Measurements from ENCODE around the gene HDAC4. TPM values are rescaled to one million over a fixed set of nuclear protein-coding genes. Genes with fewer than 3 reads are reported as not detected.

Gene HDAC4
- total RNA-seq, 2 experiments from 2014 or later: 25.2 to 65.1 TPM

DNA sequence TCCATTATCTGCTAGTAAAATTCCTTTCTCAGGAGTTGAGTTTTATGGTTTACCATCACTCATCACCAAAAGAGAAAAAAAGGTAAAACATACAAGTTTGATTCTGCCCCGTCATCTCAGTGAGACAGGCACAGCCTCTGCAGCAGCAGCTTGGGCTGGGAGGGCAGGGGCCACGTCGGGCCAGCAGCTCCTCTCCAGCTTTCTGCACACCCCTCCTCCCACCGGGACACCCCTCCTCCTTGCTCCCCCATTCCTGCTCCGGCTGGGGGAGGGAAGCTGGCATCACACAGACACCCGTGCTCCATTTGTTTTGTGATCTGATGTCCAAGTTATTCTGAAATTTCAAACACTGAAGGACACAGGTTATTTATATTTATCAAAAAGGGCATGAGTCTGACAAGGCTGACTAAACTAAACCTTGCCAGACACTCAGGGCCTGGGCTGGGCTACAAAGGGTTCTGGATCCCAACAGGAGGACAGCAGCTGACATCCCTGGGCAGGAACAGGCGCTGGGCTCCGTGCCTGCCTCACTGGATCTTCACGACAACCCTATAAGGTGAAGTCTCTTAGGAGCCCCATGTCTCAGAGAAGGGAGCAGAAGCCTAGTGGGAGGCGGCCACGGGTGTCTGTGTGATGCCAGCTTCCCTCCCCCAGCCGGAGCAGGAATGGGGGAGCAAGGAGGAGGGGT lies 71.4 kb downstream of the HDAC4 start:
- Mint-ChIP-seq H3K36me3 (peaks cover 8% of the 10 kb centered on the region), H3K4me1 (peaks cover 55% of the 10 kb centered on the region), H3K9me3 (ENCODE audit: low read depth) (no peaks in the 10 kb centered on the region), H3K27me3 (no peaks in the 10 kb centered on the region), H3K27ac (no peak overlapping the region), H3K4me3 (no peak overlapping the region)
- no peak for ATAC-seq
- DNase-seq: peak; percentile 38
- CTCF ChIA-PET: no interaction called here

- peaks cover 11% of the 10 kb centered on the region for H3K36me3 Mint-ChIP-seq
- no peak overlapping the region for H3K4me3 Mint-ChIP-seq
- H3K4me1 Mint-ChIP-seq: peaks cover 62% of the 10 kb centered on the region
- peak overlapping the region; percentile 92 for H3K27ac Mint-ChIP-seq
- H3K9me3 Mint-ChIP-seq (ENCODE audit: low read depth): no peaks in the 10 kb centered on the region
- DNase-seq (peak; percentile 31), ATAC-seq (no peak)
- no peaks in the 10 kb centered on the region for H3K27me3 Mint-ChIP-seq
- CTCF ChIA-PET: interaction anchor here (1.2 kb wide), 1 partner anchor 24 kb away, joined by 3 read pairs; no protein-coding TSS in a partner anchor
Observed at GRCh38 chr2:239328351-239329191, 72.2 kb downstream of the HDAC4 start.

DNA sequence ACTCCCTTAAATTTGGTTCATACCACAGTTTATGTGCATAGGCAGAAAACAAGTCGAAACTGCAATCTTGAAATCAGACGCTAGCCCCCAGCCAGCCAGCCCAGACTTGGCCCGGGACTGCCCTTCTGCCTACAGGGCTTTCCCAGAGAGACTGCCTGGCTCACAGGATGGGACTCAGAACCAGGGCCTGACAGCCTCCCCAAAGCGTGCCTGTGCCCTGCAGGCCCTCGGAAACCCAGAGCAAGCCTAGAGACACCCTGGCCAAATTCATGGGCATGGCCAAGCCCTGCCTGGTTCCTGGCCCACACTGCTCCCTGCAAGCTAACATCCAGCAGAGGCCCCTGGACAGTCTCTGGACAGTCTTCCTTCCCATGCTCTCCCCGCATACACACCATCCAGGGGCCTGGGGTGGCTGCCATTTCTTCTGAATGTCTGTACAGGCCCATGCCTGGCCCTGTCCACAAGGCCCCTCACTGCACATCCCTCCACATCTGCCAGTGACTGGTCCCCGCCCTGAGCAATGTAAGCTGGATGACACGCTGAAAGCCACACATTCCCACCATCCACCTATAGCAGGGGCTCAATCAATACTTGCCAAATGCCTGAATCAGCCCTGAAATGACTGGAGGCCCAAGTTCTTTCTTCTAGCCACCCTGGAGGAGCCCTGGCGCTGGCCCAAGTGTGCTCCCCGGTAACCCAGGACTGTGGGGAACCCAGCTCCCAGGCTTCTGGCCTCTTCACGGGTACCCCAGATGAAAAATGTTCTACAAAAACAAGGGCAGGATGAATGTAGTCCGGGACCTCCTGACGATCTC lies 73.1 kb downstream of the HDAC4 start:
- ATAC-seq (no peak), DNase-seq (peak; percentile 39)
- H3K36me3 Mint-ChIP-seq: peaks cover 18% of the 10 kb centered on the region
- H3K9me3 Mint-ChIP-seq (ENCODE audit: low read depth): no peaks in the 10 kb centered on the region
- CTCF ChIA-PET: interaction anchor here (1.0 to 1.2 kb wide), 3 partner anchors 11 to 25 kb away, joined by 3 to 4 read pairs (median 3); no protein-coding TSS in a partner anchor
- peak overlapping the region; percentile 92 for H3K27ac Mint-ChIP-seq
- H3K27me3 Mint-ChIP-seq: no peaks in the 10 kb centered on the region
- H3K4me3 Mint-ChIP-seq: no peak overlapping the region
- peaks cover 70% of the 10 kb centered on the region for H3K4me1 Mint-ChIP-seq

- Mint-ChIP-seq H3K4me1 (peaks cover 76% of the 10 kb centered on the region), H3K36me3 (peaks cover 18% of the 10 kb centered on the region), H3K27me3 (no peaks in the 10 kb centered on the region), H3K27ac (peak overlapping the region; percentile 92), H3K9me3 (ENCODE audit: low read depth) (no peaks in the 10 kb centered on the region), H3K4me3 (peak overlapping the region; percentile 31)
- ATAC-seq (peak; percentile 76), DNase-seq (peak; percentile 88)
- CTCF ChIA-PET: interaction anchor here (1.0 to 1.2 kb wide), 3 partner anchors 10 to 25 kb away, joined by 3 to 4 read pairs (median 3); no protein-coding TSS in a partner anchor
Observed at GRCh38 chr2:239326831-239327535, 73.8 kb downstream of the HDAC4 start.

- peak; percentile 39 for DNase-seq
- H3K4me3 Mint-ChIP-seq: no peak overlapping the region
- H3K27me3 Mint-ChIP-seq: no peaks in the 10 kb centered on the region
- peaks cover 77% of the 10 kb centered on the region for H3K4me1 Mint-ChIP-seq
- ATAC-seq: no peak
- H3K36me3 Mint-ChIP-seq: peaks cover 23% of the 10 kb centered on the region
- H3K27ac Mint-ChIP-seq: peak overlapping the region; percentile 58
- H3K9me3 Mint-ChIP-seq (ENCODE audit: low read depth): no peaks in the 10 kb centered on the region
- CTCF ChIA-PET: interaction anchor here (1.3 kb wide), 1 partner anchor 20 kb away, joined by 3 read pairs; no protein-coding TSS in a partner anchor
Observed at GRCh38 chr2:239324456-239324855, 76.4 kb downstream of the HDAC4 start.

- H3K27me3 Mint-ChIP-seq: no peaks in the 10 kb centered on the region
- DNase-seq: peak; percentile 31
- no peak for ATAC-seq
- H3K27ac Mint-ChIP-seq: peak overlapping the region; percentile 95
- no peak overlapping the region for H3K4me3 Mint-ChIP-seq
- H3K36me3 Mint-ChIP-seq: peaks cover 23% of the 10 kb centered on the region
- H3K4me1 Mint-ChIP-seq: peaks cover 83% of the 10 kb centered on the region
- no peaks in the 10 kb centered on the region for H3K9me3 Mint-ChIP-seq (ENCODE audit: low read depth)
- CTCF ChIA-PET: interaction anchor here (1.3 to 1.7 kb wide), 2 partner anchors 19 to 56 kb away, joined by 3 to 7 read pairs; no protein-coding TSS in a partner anchor
Observed at GRCh38 chr2:239323447-239323846, 77.4 kb downstream of the HDAC4 start.

GRCh38 chr2:239322416-239323086 lies 78.3 kb downstream of the HDAC4 start:
- CTCF ChIA-PET: interaction anchor here (1.0 to 2.7 kb wide), 6 partner anchors 18 to 55 kb away, joined by 3 to 9 read pairs (median 4); no protein-coding TSS in a partner anchor
- H3K27ac Mint-ChIP-seq: peak overlapping the region; percentile 95
- peak; percentile 3 for ATAC-seq
- no peak overlapping the region for H3K4me3 Mint-ChIP-seq
- H3K9me3 Mint-ChIP-seq (ENCODE audit: low read depth): no peaks in the 10 kb centered on the region
- H3K27me3 Mint-ChIP-seq: no peaks in the 10 kb centered on the region
- peaks cover 81% of the 10 kb centered on the region for H3K4me1 Mint-ChIP-seq
- H3K36me3 Mint-ChIP-seq: peaks cover 23% of the 10 kb centered on the region
- peak; percentile 54 for DNase-seq

DNA sequence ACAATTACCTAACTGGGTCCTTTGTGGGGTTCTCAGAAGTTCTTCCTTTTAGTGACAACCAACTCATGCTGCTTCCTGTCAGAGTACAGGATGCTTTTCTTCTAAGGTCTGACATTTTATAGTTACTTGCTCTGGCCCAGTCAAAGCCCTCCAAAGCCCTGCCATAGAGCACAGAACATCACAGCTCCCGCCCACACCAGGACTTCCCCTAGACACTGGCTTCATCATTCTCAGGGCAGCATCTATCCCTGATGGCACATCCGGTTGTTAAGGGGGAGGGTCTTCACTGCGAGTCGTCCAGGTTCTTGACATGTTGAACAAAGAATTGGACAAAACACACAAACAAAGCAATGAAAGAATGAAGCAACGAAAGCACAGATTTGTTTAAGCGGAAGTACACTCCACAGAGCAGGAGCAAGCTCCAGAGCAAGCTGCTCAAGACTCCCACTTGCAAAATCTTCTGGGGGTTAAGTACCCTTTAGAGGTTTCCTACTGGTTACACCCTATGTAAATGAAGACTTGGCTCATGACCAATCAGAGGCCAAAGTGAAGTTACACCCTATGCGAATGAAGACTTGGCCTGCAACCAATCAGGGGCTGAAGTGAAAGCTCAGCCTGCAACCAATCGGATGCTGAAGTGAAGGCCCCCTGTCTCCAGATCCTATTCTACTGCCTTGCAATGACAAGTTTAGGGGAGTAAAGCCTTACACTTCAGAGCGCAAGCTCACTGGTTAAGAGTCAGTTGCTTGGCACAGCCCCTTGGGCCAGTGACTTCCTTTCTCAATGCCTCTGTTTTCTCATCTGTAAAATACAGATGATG lies 79.0 kb downstream of the HDAC4 start:
- Mint-ChIP-seq H3K4me1 (peaks cover 79% of the 10 kb centered on the region), H3K4me3 (peak overlapping the region; percentile 48), H3K9me3 (ENCODE audit: low read depth) (no peaks in the 10 kb centered on the region), H3K27ac (peak overlapping the region; percentile 95), H3K36me3 (peaks cover 23% of the 10 kb centered on the region), H3K27me3 (no peaks in the 10 kb centered on the region)
- peak; percentile 76 for ATAC-seq
- peak; percentile 76 for DNase-seq
- CTCF ChIA-PET: interaction anchor here (1.0 to 2.7 kb wide), 8 partner anchors 18 to 54 kb away, joined by 3 to 9 read pairs (median 4); no protein-coding TSS in a partner anchor

DNA sequence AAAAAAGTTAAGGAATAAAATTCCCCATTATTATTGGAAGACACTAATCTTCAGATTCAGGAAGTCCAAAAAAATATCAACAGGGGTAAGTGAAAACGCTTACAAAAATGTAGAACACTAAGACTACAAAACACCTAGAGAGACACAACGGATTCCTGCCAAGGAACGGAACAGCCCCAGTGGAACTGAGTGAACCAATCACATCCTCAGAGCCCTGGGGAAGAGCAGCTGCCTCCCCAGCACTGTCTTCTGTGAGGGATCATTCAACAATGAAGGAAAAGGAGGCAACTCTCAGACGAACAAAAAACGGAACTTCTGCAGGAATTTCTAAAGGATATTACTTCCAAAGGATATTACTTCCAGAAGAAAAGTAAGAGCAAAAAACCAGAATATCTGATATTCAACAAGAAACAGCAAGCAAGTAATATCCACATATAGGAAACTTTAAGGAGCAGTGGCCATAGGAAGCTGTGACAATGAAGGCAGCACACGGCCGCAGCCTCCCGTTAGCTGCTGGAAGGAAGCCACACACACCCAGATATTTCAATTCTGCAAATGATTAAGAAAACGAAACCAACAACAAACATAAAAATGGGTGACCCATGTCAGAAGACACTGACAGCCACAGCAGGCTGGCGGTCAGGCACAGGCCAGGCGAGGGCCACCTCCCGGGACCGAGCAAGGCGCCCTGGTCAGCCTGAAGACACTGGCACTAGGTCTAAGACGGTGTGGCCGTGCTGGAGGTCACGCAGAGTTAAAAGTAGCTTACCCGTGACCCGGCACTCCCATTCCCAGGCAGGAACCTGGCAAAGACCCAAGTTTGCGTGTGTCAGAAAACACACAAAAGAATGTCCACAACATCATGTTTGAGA lies 81.8 kb downstream of the HDAC4 start:
- peak overlapping the region; percentile 74 for H3K27ac Mint-ChIP-seq
- peaks cover 2% of the 10 kb centered on the region for H3K9me3 Mint-ChIP-seq (ENCODE audit: low read depth)
- H3K36me3 Mint-ChIP-seq: peaks cover 27% of the 10 kb centered on the region
- DNase-seq (peak; percentile 42), ATAC-seq (no peak)
- H3K4me1 Mint-ChIP-seq: peaks cover 72% of the 10 kb centered on the region
- H3K27me3 Mint-ChIP-seq: no peaks in the 10 kb centered on the region
- CTCF ChIA-PET: interaction anchor here (0.9 to 1.6 kb wide), 3 partner anchors 12 to 44 kb away, joined by 3 to 6 read pairs (median 4); no protein-coding TSS in a partner anchor
- H3K4me3 Mint-ChIP-seq: peak overlapping the region; percentile 27

DNA sequence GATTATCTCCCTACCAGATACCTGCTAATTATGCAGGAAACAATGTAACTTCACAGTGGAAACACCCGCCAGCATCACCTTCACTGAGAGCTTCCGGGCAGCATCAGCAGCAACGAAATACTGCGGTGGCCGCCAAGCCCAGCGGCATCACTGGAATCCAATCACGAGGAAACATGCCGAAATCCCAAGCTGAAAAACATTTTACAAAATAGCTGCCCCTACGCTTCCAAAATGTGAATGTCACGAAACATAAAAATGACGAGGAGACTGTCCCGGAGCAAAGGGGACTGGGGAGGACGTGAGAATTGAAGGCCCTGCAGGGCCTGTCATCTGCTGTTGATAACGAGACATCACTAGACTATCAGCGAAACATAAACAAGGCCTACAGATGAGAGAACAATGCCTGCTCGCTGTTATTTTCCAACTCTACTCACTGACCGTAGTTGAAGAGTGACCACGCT lies 82.6 kb downstream of the HDAC4 start:
- CTCF ChIA-PET: interaction anchor here (1.5 to 1.6 kb wide), 2 partner anchors 14 to 43 kb away, joined by 4 to 6 read pairs; no protein-coding TSS in a partner anchor
- peaks cover 67% of the 10 kb centered on the region for H3K4me1 Mint-ChIP-seq
- peaks cover 2% of the 10 kb centered on the region for H3K9me3 Mint-ChIP-seq (ENCODE audit: low read depth)
- H3K36me3 Mint-ChIP-seq: peaks cover 23% of the 10 kb centered on the region
- no peak overlapping the region for H3K4me3 Mint-ChIP-seq
- peak; percentile 31 for DNase-seq
- H3K27ac Mint-ChIP-seq: no peak overlapping the region
- no peaks in the 10 kb centered on the region for H3K27me3 Mint-ChIP-seq
- ATAC-seq: no peak

Measured in activated CD8-positive, alpha-beta memory T cell treated with anti-CD3 and anti-CD28 coated beads, Interleukin-2, amount 10 ng/mL, durations not matched to agents 7 days and 5 days (primary cell).